Caco-2 (cell line): ENCODE results near the gene CRYZL1. TPM values are rescaled to one million over a fixed set of nuclear protein-coding genes. Genes with fewer than 3 reads are reported as not detected.

ENCODE experiments used
- Bru-seq: library from RNA; stranded (reverse); fragments of 400-500 nt; gene quantifications from one replicate; lab custom pipeline; 2021; lab: Mats Ljungman, UMichigan
- BruChase-seq, 2 experiments: library from RNA; stranded (reverse); fragments of 400-500 nt; gene quantifications; one replicate each; lab custom pipeline; 2021; lab: Mats Ljungman, UMichigan
- BruUV-seq: library from RNA; stranded (reverse); fragments of 400-500 nt; replicated peaks from 2 replicates; lab custom pipeline; 2021; lab: Mats Ljungman, UMichigan
- CTCF ChIA-PET: fragments of 300-600 bp; sonication (Branson Sonifier 250); formaldehyde crosslinking; loops from one replicate; lab custom pipeline; 2022; ENCODE audit warnings: antibody characterized with exemption; lab: Charles Lee
- POLR2A ChIA-PET: fragments of 300-600 bp; sonication (Branson Sonifier 250); formaldehyde crosslinking; loops from one replicate; lab custom pipeline; 2022; ENCODE audit warnings: antibody characterized with exemption; lab: Charles Lee
- DNase-seq, 2 experiments: peaks; one replicate each; pipeline versions ENCODE4 v3.0.0 to v3.0.0-alpha.2; 2020 to 2022
- H3K27me3 ChIP-seq: replicated peaks from 2 replicates; pipeline ENCODE4 v1.6.0; 2011; ENCODE audit warnings: low read length; ENCODE audit not compliant: control insufficient read depth, insufficient read depth
- H3K36me3 ChIP-seq: 2 replicates; pipeline ENCODE4 v1.5.1; 2011; ENCODE audit warnings: low read length; ENCODE audit not compliant: control insufficient read depth, insufficient read depth
- H3K4me1 ChIP-seq: fragments of 250-450 bp; sonication (Bioruptor Pico); 2 replicates; pipeline ENCODE4 v1.5.1; 2020; ENCODE audit warnings: mild to moderate bottlenecking
- H3K4me3 ChIP-seq: 2 replicates; pipeline ENCODE4 v1.5.1; 2011; ENCODE audit warnings: low read depth, mild to moderate bottlenecking, control low read depth, low read length
- H3K9me3 ChIP-seq: fragments of 250-450 bp; sonication (Bioruptor Pico); 2 replicates; pipeline ENCODE4 v1.5.1; 2020; ENCODE audit warnings: mild to moderate bottlenecking, moderate library complexity
- H3K27ac Mint-ChIP-seq: one replicate; pipeline ENCODE4 v1.8.0; 2022; ENCODE audit warnings: mixed read lengths; ENCODE audit not compliant: unreplicated experiment
- H3K27me3 Mint-ChIP-seq: one replicate; pipeline ENCODE4 v1.8.0; 2022; ENCODE audit warnings: mixed read lengths; ENCODE audit not compliant: insufficient read depth, unreplicated experiment
- H3K36me3 Mint-ChIP-seq: one replicate; pipeline ENCODE4 v1.8.0; 2022; ENCODE audit warnings: mild to moderate bottlenecking, mixed read lengths; ENCODE audit not compliant: insufficient read depth, unreplicated experiment
- H3K4me1 Mint-ChIP-seq: one replicate; pipeline ENCODE4 v1.8.0; 2022; ENCODE audit warnings: low read depth, mixed read lengths; ENCODE audit not compliant: unreplicated experiment
- H3K4me3 Mint-ChIP-seq: one replicate; pipeline ENCODE4 v1.8.0; 2022; ENCODE audit warnings: mild to moderate bottlenecking, moderate library complexity, mixed read lengths; ENCODE audit not compliant: unreplicated experiment
- H3K9me3 Mint-ChIP-seq: one replicate; pipeline ENCODE4 v1.8.0; 2022; ENCODE audit warnings: mixed read lengths; ENCODE audit not compliant: unreplicated experiment
- intact Hi-C: fragments of 100-400 bp; cut with micrococcal nuclease; formaldehyde crosslinking; loops from one replicate; pipeline ENCODE4 v1.10.0; 2022; ENCODE audit not compliant: unreplicated experiment
- long read RNA-seq: library from polyadenylated mRNA; stranded (forward); transcript quantifications from one replicate; pipeline ENCODE4 v2.0.0, GENCODE V29; 2022
- total RNA-seq: library from RNA; stranded (reverse); gene quantifications from 2 replicates; pipeline ENCODE4 v1.2.3, GENCODE V29; 2022
- TF ChIP-seq, protein P1 (sequence below), 2 experiments: fragments of 200-600 bp in 1 of 2; IDR thresholded peaks; 1 replicate in 1 of 2; 2 replicates in 1 of 2; pipeline versions ENCODE4 v1.5.1 to v1.8.0; 2011 to 2022; ENCODE audit warnings: antibody characterized with exemption in 1 of 2, control low read depth in 1 of 2, inconsistent platforms in 1 of 2, low read depth in 1 of 2, low read length in 1 of 2, mild to moderate bottlenecking in 1 of 2, moderate library complexity in 1 of 2; ENCODE audit not compliant: insufficient read depth in 1 of 2, severe bottlenecking in 1 of 2, unreplicated experiment in 1 of 2

CRYZL1 gene
- total RNA-seq (26.6 and 29.1 TPM in 2 replicates), Bru-seq, nascent RNA (percentile 79 among the genes with signal in this experiment), BruChase-seq, experiment 1, labeled RNA remaining after a 2-hour chase (percentile 88 among the genes with signal in this experiment), BruChase-seq, experiment 2, labeled RNA remaining after a 6-hour chase (percentile 92 among the genes with signal in this experiment)
- long read RNA-seq, transcript CRYZL1-204 (13 exons, 1,617 nt), result major isoform, 30 of 80 reads
- long read RNA-seq, transcript CRYZL1-206 (6 exons, 627 nt), result minor isoform, 6 of 80 reads
- long read RNA-seq, partial matches to known transcripts, result 6 of 80 reads
- long read RNA-seq, other reads (novel, unspliced or antisense), result 32 of 80 reads

DNA sequence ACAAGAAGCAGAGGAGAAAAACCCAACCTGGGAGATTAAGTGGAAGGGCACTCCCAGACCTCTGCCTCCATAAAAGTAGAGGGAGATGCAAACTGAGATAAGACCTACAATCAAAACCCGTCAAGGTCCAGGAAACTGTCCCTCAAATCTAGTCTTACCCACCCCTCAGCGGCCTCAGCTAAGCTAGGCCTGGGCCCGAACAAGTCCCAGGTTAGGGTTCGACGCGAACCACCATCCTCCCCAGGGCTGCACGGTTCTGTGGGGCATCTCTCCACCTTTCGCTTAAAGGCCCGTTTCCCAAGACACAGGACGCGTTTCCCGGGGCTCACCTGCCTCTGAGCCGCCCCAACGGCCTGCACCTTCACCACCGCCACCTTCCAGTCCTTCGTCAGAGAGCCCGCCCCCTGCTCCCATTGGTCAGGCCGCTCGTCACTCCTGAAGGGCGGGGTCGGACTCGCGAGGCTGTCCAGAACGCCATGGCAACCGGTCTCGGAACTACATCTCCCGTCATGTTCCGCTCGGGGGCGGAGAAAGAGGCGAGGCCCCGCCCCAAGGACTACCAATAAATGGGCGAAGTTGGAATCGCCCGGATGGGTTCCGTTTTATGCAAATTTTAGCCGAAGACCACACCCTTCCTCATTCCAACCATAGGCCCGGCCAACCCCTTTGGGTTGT, at the start of gene CRYZL1:
Gene CRYZL1, minus strand, starts transcription at position 390 of the 675 bp plus-strand sequence. CDS start 10,190 bp downstream, outside the sequence.
- no peaks in the 10 kb centered on the region for H3K9me3 ChIP-seq
- POLR2A ChIA-PET, result no interaction called here
- CTCF ChIA-PET, result no interaction called here
- H3K36me3 ChIP-seq, result no peaks in the 10 kb centered on the region
- H3K27me3 Mint-ChIP-seq, result no peaks in the 10 kb centered on the region
- H3K4me1 ChIP-seq, result peaks cover 18% of the 10 kb centered on the region
- peak; percentile 99 to 100 for DNase-seq
- H3K4me1 Mint-ChIP-seq, result peaks cover 12% of the 10 kb centered on the region
- no peaks in the 10 kb centered on the region for H3K9me3 Mint-ChIP-seq
- H3K4me3 Mint-ChIP-seq, result peak within 1 kb of the TSS; percentile 75
- intact Hi-C loops, result loop anchor here (1.0 to 5.0 kb wide), 5 partner anchors 15 to 121 kb away; partner anchors contain the start of gene GART
- H3K27ac Mint-ChIP-seq, result peak within 1 kb of the TSS; percentile 91
- H3K36me3 Mint-ChIP-seq, result peaks cover 25% of the 10 kb centered on the region
- BruUV-seq, result no TSS peak
- TF ChIP-seq, protein P1, sequence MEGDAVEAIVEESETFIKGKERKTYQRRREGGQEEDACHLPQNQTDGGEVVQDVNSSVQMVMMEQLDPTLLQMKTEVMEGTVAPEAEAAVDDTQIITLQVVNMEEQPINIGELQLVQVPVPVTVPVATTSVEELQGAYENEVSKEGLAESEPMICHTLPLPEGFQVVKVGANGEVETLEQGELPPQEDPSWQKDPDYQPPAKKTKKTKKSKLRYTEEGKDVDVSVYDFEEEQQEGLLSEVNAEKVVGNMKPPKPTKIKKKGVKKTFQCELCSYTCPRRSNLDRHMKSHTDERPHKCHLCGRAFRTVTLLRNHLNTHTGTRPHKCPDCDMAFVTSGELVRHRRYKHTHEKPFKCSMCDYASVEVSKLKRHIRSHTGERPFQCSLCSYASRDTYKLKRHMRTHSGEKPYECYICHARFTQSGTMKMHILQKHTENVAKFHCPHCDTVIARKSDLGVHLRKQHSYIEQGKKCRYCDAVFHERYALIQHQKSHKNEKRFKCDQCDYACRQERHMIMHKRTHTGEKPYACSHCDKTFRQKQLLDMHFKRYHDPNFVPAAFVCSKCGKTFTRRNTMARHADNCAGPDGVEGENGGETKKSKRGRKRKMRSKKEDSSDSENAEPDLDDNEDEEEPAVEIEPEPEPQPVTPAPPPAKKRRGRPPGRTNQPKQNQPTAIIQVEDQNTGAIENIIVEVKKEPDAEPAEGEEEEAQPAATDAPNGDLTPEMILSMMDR (IDR thresholded peaks at IDR 0.05; ENCODE audit: insufficient read depth in 1 of 2, low read depth in 1 of 2, low read length in 1 of 2, severe bottlenecking in 1 of 2, unreplicated experiment in 1 of 2), result no peak
- H3K4me3 ChIP-seq, result peak within 1 kb of the TSS; percentile 86
- no peaks in the 10 kb centered on the region for H3K27me3 ChIP-seq

DNA sequence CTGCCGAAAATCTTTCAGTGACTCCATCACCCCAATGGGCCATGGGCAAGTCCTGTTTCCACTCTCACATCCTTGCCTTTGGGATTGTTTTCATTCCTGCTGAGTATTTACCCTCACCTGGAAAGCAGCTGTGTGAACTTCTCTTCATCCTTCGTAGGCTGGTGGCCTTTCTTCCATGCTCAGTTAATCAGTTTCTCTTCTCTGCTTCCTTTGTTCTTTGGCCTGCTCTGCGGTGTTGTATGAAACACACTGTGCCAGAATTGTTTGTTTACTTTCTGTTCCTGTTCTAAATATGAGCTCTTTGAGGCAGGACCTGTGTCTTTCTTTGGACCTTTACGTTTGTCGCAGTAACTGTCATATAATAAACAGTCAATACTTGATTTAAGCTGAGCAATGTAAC, 49.3 kb upstream of the CRYZL1 start:
- Mint-ChIP-seq H3K4me3 (no peak overlapping the region), H3K4me1 (peaks cover 41% of the 10 kb centered on the region), H3K9me3 (no peaks in the 10 kb centered on the region), H3K27me3 (no peaks in the 10 kb centered on the region), H3K36me3 (peaks cover 6% of the 10 kb centered on the region), H3K27ac (peak overlapping the region; percentile 1)
- ChIA-PET CTCF (interaction anchor here (0.6 kb wide), 1 partner anchor 67 kb away, joined by 3 read pairs; no protein-coding TSS in a partner anchor), POLR2A (no interaction called here)
- no peak for DNase-seq
- Histone ChIP-seq H3K4me3 (no peak overlapping the region), H3K36me3 (no peaks in the 10 kb centered on the region), H3K27me3 (no peaks in the 10 kb centered on the region), H3K9me3 (no peaks in the 10 kb centered on the region), H3K4me1 (peaks cover 46% of the 10 kb centered on the region)
- intact Hi-C loops, result no loop called here
- TF ChIP-seq, protein P1 (IDR thresholded peaks at IDR 0.05; ENCODE audit: insufficient read depth in 1 of 2, low read depth in 1 of 2, low read length in 1 of 2, severe bottlenecking in 1 of 2, unreplicated experiment in 1 of 2), result no peak
- no TSS peak for BruUV-seq

DNA sequence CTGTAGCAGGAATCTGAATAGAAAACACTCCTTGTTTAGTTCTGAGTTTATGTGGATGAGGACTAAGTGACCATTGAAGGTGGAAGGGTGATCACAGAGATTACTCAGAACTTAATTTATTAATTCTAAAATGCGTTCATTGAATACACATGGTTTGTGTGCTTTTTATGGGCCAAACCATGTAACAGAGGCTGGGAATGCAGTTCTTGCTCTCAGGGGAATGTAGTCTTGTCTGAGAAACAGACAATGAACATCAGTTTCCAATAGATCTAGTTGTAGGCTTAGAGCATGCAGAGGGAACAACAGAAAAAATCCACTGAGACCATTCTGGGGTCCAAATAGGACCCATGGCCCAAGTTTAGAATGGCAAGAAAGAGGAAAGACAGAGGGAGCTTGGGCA, 46.8 kb upstream of the CRYZL1 start:
- Histone ChIP-seq H3K9me3 (no peaks in the 10 kb centered on the region), H3K36me3 (no peaks in the 10 kb centered on the region), H3K4me1 (peaks cover 59% of the 10 kb centered on the region), H3K27me3 (no peaks in the 10 kb centered on the region), H3K4me3 (no peak overlapping the region)
- POLR2A ChIA-PET, result no interaction called here
- H3K4me1 Mint-ChIP-seq, result peaks cover 62% of the 10 kb centered on the region
- intact Hi-C loops, result no loop called here
- H3K4me3 Mint-ChIP-seq, result peak overlapping the region; percentile 42
- H3K27ac Mint-ChIP-seq, result peak overlapping the region; percentile 81
- CTCF ChIA-PET, result no interaction called here
- no peak for DNase-seq
- no peaks in the 10 kb centered on the region for H3K27me3 Mint-ChIP-seq
- BruUV-seq, result no TSS peak
- TF ChIP-seq, protein P1 (IDR thresholded peaks at IDR 0.05; ENCODE audit: insufficient read depth in 1 of 2, low read depth in 1 of 2, low read length in 1 of 2, severe bottlenecking in 1 of 2, unreplicated experiment in 1 of 2), result no peak
- no peaks in the 10 kb centered on the region for H3K9me3 Mint-ChIP-seq
- peaks cover 6% of the 10 kb centered on the region for H3K36me3 Mint-ChIP-seq
